ENCODE measurements around the gene PSAP.

PSAP gene

DNA sequence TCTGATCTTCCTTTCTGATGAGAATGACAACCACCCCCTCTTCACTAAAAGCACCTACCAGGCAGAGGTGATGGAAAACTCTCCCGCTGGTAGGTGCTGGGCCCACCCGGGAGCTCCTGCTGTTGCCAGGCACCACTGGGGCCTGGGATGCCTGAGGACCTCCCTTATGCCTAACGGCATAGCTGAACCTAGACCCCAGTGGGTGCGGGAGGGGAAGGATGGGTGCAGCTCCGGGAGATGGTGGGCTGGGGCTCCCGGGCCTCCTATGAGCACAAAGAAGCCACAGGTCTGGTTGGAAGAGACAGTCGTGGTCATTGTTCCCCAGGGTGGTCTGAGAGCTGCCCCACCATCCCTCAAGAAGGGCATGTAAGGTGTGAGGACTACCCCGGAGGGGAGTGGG is 62.1 kb downstream of the PSAP start:
- DNase-seq (ENCODE audit: low read depth in 3 of 3) = no peak

DNA sequence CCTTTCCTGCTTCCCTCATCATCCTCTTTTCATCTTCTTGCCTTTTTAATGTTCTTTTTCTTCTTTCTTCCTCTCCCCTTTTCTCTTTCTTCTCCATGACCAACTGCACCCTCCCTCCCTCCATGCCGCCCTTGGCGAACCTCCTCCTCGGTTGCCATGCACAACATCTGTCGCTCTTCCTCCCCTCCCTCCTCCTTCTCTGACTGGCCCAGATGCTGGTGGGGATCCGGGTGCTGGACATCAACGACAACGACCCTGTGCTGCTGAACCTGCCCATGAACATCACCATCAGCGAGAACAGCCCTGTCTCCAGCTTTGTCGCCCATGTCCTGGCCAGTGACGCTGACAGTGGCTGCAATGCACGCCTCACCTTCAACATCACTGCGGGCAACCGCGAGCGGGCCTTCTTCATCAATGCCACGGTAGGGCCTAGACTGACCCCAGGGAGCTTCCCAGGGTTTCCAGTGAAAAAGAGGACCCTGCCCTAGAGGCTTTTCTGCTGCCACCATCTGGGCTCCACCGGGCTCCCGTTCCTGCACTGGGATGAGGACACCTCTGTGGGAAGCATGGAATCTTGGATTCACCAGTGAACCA is 66.3 kb downstream of the PSAP start:
- no peak for DNase-seq (ENCODE audit: low read depth in 3 of 3)

DNA sequence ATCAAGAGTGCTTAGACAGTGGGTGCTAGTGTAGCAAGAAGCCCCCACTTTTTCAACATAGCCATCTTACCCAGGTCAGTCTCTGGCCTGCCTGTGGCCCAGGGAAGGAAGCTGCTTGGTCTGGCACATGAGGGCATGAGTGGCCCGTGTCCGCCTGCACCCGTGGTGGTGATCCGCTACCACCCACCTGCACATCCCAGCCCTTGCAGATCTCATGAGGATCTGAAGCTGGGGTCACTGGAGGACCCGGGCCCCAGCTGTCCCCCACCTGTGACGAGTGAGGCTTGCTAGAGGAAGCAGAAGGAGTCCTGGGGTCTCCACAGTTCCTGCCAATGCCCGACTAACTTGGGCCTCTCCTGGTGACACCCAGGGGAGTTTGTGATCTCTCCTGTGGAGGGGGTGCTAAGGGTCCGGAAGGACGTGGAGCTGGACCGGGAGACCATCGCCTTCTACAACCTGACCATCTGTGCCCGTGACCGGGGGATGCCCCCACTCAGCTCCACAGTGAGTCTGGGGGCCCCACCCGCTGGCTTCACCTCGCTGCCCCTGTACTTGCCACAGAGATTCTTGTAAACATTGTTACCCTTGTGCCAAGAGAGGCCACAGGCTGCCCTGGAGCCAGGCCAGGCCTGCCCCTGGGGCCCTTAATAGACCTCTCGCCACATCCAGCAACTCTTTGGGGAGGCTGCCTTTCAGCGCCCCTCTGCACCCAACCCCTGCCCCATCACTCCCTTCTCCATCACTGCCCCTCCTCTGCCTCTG is 67.0 kb downstream of the PSAP start:
- DNase-seq (ENCODE audit: low read depth in 3 of 3) = no peak

DNA sequence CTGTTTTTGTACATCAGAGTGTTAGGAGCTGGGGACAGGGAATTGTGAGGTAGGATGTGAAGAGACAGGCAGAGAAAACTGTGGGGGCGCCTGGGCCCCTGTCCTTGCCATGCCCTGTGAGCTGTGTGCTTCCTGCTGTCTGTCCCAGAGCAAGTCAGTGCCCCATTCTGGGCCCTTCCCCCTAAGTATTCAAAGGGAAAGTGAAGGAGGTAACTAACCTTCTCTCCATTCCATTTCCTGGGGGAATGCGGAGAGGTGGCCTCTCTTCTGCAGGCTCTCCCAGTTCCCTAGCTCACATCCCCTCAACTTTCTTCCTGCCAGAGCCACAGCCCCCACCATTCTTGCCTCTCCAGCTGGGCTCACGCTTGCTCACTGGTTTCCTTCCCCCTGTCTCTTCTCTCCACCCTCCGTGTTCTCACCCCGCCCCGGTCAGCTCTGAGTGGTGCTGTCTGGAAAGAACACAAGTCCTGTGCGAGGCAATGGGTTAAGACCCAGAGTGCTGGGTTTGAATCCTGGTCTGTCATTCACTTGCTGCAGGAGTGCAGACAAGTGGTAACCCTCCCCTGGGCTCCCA is 68.0 kb downstream of the PSAP start:
- no peak for DNase-seq (ENCODE audit: low read depth in 3 of 3)

DNA sequence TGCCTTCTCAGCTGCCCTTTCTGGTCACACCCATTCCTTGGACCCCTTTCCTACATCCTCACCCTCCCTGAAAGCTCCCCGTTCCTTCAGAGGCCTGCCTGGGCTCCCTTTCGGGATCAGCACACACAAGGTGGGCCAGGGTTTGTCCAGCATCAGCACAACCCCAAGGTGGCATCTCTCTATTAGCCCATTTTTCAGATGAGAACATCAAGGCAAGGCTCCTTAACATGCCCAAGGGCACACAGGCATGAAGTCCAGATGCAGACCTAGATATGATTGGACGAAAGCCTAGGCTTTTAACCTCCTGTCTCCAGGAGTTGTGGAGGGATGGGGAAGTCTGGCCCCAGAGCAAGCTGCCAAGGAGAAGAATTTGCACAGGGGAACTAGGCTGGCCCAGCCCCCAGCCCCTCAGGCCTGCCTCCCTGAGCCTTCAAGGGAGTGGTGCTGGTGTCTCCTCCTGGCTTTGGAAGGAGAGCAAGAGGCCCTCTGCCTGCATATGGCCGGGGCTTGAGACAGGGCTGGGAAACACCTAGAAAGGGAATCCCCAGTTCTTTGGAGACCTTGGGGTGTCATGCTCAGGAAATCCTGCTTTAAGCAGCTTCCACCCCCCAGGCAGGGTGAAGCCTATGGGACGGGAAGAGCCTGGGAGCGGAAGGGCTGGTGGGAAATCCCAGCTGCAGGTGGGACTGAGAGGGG is 68.7 kb downstream of the PSAP start:
- DNase-seq (ENCODE audit: low read depth in 3 of 3) = no peak

DNA sequence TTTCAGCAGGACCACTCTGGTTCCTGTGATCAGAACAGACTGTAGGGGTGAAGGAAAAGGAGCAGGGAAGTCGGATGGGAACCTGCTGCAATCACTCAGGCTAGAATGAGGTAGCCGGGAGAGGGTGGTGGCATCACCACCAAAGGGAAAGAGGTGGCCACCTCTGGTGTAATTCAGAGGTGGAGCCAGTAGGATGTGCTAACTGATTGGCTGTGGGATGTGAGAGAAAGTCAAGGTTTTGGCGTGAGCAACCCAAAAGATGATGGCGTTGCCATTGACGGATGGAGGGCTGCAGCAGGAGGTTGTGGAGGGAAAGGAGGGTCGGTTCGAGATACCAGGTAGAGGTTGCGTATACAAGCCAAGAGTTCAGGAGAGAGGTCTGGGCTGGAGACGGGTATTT is 70.3 kb downstream of the PSAP start:
- no peak for DNase-seq (ENCODE audit: low read depth in 3 of 3)

DNA sequence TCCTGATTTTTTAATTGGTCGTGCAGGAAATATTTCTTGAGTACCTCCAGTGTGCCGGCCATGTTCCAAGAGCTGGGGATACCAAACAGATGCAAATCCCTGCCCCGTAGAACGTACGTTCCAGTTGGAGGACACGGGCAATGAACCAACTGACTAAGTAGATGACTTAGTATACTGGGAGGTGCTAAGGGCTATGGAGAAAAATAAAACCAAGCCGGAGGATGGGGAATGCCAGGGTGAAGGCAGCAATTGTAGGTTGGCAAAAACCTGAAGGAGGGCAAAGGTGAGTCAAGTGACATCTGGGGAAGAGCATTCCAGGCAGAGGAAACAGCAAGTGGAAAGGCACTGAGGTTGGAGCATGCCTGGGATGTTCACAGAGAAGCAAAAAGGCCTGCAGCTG is 70.9 kb downstream of the PSAP start:
- no peak for DNase-seq (ENCODE audit: low read depth in 3 of 3)

DNA sequence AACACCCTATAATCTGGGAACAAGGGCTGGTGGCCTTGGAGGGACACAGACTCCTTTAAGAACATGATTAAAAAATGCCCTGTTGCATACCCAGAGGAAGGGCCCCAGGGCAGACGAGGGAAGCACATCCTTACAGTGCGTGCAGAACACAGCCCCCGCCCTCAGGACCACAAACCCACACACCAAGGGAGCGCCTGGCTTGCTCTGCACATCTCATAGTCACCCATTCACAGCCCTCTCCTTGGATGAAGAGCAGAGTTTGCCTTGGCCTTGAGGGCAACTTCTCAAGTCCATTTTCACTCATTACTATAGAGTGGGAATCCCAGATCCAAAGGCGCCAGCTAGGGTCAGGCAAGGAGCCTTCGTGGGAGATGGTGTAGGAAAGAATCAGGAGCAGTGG is 71.4 kb downstream of the PSAP start:
- no peak for DNase-seq (ENCODE audit: low read depth in 3 of 3)

DNA sequence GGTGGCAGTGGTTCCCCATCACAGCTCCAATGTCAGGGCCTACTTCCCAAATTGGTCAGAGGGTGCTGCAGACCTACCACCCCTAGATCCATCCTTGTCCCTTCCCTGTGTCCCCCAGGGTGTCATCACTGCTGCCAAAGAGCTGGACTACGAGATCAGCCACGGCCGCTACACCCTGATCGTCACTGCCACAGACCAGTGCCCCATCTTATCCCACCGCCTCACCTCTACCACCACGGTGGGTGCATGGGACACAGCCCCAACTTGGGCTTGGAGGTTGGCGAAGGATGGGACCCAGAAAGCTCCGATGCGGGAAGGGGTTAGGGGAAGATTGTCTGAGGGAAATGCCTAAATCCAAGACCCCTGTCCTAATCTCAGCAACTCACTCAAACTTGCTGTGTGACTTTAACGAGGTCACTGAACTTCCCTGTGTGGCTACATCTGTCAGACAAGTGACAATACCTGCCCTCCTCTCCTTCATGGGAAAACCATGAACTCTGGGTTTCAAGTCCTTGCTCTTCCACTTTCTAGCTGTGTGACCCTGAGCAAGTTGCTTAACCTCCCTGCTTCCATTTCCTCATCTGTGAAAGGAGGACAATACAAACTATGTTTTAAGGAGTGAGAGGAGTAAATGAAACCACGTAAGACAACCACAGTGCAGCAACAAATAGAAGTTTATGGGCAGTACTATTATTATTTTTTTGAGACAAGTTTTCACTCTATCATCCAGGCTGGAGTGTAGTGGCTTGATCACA is 72.8 kb downstream of the PSAP start:
- no peak for DNase-seq (ENCODE audit: low read depth in 3 of 3)

DNA sequence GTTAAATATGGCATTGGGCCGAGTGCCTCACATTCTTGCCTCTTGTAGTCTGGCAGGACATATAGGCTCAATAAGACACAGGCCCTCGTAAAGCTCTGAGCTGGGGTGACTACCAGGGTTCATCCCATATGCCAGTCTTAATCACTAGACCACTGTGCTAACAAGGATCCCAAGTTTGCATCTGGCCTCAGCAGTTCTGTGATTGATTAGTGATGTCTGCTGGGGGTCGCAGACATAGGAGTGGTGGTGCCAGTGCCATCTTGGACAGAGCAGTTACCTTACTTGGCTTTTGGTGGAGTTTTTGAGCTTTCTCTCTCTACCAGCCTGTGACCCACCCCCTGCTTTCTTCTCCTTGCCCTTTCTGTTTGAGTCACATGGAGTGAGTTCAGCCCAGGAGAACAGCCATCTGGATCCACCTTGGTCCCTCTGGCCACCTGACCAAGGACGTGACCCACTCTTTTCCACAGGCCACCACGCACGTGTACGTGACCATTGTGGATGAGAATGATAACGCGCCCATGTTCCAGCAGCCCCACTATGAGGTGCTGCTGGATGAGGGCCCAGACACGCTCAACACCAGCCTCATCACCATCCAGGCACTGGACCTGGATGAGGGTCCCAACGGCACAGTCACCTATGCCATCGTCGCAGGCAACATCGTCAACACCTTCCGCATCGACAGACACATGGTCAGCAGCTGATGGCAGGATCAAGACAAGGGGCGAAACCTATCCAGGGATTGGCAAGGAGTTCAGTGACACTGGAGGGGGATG is 73.7 kb downstream of the PSAP start:
- no peak for DNase-seq (ENCODE audit: low read depth in 3 of 3)

DNA sequence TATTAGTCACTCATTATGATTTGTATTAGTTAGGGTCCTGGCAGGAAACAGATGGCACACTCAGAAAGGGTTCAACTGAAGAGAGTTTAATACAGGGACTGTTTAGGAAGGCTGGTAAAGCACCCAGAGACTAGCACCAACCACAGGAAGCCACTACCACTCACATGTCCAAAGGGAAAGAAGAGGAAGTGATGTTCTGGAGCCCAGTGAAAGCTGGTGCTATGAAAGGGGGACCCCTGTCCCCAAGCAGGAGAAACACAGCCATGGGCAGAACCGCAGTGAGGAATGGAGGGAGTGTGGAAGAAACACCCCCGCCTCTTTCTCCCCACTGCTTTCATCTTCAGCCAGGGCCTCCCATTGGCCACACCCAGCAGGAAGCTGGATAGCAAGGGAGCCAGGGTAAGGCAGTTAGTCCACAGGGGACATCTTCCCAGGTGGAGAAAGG is 74.5 kb downstream of the PSAP start:
- no peak for DNase-seq (ENCODE audit: low read depth in 3 of 3)

DNA sequence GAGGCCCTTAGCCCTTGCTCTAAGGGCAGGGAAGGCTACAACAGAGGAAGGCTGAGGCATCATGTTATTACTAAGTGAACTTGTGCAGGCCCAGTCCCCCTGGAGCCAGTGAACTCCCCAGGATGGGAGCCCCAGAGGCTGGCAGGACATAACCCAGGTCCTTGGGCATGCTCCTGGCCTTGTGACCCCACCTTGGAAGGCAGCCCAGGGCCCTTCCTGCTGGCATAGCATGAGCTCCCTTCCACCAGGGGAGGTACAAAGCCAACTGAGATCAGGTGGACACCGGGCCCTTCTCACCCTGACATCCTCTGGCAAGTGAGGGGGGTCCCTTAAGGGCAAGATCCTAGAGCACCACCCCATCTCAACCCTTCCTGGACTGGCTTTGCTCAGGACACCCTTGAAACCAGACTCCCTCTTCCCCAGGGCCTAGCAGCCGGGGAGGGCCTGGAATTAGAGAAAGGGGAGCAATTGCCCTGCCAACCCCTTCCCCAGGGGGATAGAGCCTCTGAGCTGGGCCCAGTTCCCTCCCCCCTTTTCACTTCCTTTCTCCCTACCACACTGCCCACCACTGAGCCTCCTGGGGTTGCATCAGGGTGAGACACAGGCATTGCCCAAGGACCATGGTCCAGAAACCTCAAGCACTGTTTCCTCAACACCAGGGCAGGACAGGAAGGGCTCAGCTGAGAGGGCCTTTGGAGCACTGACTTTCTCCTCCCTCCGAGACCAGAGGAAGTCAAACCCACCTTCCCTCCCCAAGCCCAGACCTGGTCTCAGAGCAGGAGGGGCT is 75.9 kb downstream of the PSAP start:
- no peak for DNase-seq (ENCODE audit: low read depth in 3 of 3)

DNA sequence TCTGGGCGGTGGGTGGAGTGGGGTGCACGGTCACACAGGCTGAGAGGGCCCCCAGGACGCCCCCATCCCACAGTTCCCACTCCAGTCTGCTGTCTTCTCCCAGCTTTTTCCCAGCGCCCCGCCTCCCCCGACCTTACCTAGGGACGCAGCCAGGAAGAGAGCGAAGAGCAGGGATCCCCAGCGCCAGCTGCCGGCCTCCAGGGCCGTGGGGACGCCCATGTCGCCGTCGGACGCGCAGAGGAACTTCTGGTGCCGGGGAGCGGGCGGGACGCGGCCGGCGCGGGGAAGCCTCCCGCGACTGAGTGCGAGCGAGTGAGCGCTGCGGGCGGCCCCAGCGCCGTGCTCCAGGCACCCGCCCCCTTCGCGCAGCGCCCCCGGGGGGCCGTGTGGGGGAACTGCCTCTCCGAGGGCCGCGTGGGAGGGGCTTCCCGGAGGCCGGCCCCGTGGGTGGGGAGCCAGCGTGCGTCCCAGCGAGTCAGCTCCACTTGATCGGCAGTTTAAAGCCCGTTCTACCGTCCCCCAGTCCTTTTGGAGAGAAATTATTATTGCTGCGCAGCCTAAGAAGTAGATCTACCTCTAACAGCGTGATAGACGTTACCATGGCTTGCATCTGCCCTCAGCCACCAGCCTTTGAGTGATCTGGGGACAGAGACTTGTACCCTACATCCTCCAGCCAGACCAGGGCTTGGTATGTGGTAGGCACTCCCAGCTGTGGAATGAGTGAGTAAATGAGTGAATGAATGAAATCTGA is 77.7 kb downstream of the PSAP start, which contains the start of gene VSIR:
Gene VSIR, minus strand, starts transcription at position 300 of the 751 bp plus-strand sequence. Its CDS starts 81 bp downstream, at position 219.
- peak; percentile 91 to 94 (median 93) for DNase-seq (ENCODE audit: low read depth in 3 of 3)

DNA sequence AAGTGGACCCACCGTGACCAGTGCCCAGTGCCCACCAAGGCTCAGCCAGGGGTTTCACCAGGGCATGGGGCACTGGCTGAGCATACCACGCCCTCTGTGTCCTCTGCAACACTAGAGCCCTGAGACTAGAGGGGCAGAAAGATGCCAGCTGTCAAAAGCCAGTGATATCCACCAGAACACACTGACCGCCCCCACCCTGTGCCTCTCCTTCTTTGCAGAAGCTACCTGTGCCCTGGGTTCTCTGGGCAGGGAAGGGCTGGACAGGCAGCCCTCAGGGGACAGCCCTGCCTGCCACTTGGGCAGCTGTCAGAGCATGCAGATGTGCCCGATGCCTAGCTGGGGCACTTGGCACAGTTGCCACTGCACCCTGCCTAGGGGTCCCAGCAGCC is 78.2 kb downstream of the PSAP start:
- no peak for DNase-seq (ENCODE audit: low read depth in 3 of 3)

DNA sequence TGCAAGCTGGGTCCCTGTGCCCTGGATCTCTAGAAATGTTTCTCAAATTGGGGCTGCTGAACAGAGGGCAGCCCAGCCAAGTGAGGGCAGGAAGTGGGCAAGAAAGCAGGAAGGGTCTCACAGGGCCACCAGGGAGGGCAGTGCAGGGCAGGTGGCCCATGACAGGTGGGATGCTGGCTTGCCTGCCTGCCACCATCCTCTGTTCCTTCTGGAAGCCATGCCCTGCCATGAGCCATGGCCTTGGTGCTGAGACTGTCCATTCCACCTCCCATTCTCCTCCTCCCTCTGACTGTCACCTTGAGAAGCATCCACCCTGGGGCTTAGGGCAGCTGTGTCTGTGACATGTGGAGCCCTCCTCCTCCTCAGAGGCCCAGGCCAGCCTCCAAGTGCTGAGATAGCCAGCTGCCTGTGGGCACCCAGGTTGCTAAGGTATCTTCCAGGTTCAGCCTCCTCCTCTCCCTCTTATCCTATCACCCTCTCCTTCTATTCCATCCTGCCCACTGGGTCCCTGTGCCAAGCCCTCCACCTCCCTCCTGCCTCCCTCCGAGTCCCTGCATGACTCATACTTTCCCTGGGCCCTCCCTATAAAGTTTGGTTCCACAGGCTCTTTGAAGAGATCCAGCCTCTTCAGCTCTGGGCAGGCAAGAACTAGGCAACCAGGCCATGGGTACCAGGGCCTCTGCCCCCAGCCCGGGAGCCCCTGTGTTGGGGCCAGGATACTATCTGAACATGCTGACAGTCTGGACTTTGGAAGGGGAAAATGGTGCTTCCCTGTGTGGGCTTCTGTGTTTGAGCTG is 79.0 kb downstream of the PSAP start:
- peak in 2 of 3 experiments; percentile 47 to 48 for DNase-seq (ENCODE audit: low read depth in 3 of 3)

DNA sequence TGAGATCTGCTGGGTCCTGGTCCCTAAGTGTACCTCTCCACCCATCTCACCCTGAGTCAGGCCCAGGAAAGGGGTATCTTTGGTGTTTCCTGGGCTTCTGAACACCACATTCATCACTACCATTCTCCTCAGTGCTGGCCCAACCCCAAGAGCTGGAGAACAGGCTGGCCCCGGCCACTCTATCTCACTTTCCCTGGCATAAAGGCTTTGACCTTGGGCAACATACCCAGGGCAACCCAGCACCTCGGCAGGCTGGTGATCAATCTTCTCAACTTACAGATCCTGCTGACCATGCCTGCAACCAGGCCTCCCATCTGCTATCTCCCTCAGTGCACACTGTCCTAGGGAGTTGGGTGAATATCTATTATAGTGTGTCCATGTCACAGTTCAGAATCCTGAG is 79.8 kb downstream of the PSAP start:
- no peak for DNase-seq (ENCODE audit: low read depth in 3 of 3)

DNA sequence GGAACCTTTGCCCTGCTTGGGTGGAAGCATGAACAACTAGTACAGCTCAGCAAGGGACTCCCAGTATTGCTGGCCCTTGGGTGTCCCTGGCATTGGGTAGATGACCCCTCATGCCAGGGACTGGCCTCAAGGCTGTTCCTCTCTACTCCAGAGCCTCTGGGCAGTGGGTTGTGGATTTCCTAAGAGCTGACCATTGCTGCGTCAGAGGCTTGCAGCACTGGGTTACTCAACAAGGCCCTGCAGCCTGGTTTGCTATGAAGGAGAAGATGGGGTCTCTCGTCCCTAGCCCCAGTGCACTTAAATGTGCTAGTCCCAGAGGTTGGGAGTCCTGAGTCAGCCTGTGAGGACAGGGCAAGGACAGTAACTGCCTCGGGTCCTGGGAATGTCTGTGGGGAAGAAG is 80.3 kb downstream of the PSAP start:
- no peak for DNase-seq (ENCODE audit: low read depth in 3 of 3)

DNA sequence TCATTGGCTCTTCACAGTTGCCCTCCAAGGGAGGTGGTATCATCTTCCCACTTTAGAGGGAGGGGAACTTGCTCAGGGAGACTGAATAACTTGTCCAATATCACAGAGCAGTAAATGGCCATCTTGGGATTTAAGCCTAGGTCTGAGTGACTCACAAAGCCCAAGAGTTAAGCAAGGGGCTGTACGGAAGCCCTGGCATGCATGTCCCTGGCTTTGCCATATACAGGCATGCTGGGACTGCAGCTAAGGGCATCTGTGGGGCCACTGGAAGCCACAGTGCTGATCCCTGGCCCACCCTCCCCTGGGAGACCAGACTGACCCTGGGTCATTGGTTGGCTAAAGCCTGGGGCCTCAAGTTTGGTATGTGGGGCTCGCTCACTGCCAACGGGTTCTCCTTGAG is 80.8 kb downstream of the PSAP start:
- DNase-seq (ENCODE audit: low read depth in 3 of 3) = no peak

Data from stimulated activated CD4-positive, alpha-beta T cell treated with anti-CD3 and anti-CD28 coated beads, TNF-alpha, amount 100 ng/mL, for 24 hours (primary cell).